Colonic mucosa (tissue), 4 donors: ENCODE measurements around the gene EVL. TPM values are rescaled to one million over a fixed set of nuclear protein-coding genes. Genes with fewer than 3 reads are reported as not detected.

Experiments used
- DNase-seq: peaks from one replicate; pipeline ENCODE4 v3.0.0-alpha.2; 2020
- H3K27ac ChIP-seq: fragments of 200-600 bp; one replicate; pipeline ENCODE4 v1.8.0; 2021
- H3K27me3 ChIP-seq: fragments of 200-600 bp; one replicate; pipeline ENCODE4 v1.8.0; 2021
- H3K36me3 ChIP-seq: fragments of 200-600 bp; one replicate; pipeline ENCODE4 v1.8.0; 2021
- H3K4me1 ChIP-seq: fragments of 200-600 bp; one replicate; pipeline ENCODE4 v1.8.0; 2021; ENCODE audit warnings: mild to moderate bottlenecking
- H3K4me3 ChIP-seq: fragments of 200-600 bp; one replicate; pipeline ENCODE4 v1.8.0; 2021
- H3K9ac ChIP-seq, 2 donors: one replicate each; pipeline ENCODE4 v1.7.0; 2013; ENCODE audit warnings: control low read depth in 2 of 2, low read depth in 2 of 2, low read length in 2 of 2
- H3K9me3 ChIP-seq: fragments of 200-600 bp; one replicate; pipeline ENCODE4 v1.8.0; 2021
- intact Hi-C: fragments of 100-400 bp; cut with DNase I; formaldehyde crosslinking; loops from one replicate; pipeline ENCODE4 v1.14.1; 2022
- total RNA-seq, 2 donors: library from RNA; stranded (reverse); fragmentation: NEBNext Ultra II Directional in 1 of 2; extraction: Animal tissue kit (Norgen Biotek cat#: 25700) in 1 of 2; gene quantifications; one replicate each; pipeline ENCODE4 v1.2.1, GENCODE V29; 2021
- TF ChIP-seq, protein P1 (sequence below): fragments of 200-600 bp; IDR thresholded peaks from one replicate; pipeline ENCODE4 v1.8.0; 2022; ENCODE audit warnings: antibody characterized with exemption, mild to moderate bottlenecking
- donor health status: healthy.
- donor health status: DM: no; HTN: no; CAD: no.
- donor health status: DM: no; HTN: no; CAD: no.

The EVL gene
- total RNA-seq, 2 donors from 2014 or later, result 13.7 to 15.4 TPM

DNA sequence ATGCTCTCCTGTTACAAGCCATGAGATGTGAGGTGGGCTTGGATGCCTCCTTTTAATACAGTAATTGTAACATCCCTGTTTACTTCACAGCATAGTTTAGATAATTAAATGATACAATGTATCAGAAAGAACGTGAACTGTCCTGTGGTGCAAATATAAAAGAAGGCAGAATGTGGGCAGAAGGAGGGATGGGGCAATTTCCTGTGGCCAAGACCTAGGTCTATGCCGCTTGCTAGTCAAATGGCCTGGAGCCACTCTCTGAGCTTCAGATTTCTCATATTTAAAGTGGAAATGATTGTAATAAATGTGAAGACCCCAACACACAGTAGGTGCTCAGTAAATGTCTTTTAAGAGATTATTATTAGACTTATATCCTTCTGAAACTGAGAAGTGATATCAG, 24.0 kb upstream of the EVL start:
- Histone ChIP-seq H3K27me3 (no peaks in the 10 kb centered on the region), H3K4me1 (no peaks in the 10 kb centered on the region), H3K9me3 (no peaks in the 10 kb centered on the region), H3K4me3 (no peak overlapping the region), H3K27ac (no peak overlapping the region), H3K9ac (no peak overlapping the region), H3K36me3 (no peaks in the 10 kb centered on the region)
- no peak for DNase-seq
- TF ChIP-seq, protein P1, sequence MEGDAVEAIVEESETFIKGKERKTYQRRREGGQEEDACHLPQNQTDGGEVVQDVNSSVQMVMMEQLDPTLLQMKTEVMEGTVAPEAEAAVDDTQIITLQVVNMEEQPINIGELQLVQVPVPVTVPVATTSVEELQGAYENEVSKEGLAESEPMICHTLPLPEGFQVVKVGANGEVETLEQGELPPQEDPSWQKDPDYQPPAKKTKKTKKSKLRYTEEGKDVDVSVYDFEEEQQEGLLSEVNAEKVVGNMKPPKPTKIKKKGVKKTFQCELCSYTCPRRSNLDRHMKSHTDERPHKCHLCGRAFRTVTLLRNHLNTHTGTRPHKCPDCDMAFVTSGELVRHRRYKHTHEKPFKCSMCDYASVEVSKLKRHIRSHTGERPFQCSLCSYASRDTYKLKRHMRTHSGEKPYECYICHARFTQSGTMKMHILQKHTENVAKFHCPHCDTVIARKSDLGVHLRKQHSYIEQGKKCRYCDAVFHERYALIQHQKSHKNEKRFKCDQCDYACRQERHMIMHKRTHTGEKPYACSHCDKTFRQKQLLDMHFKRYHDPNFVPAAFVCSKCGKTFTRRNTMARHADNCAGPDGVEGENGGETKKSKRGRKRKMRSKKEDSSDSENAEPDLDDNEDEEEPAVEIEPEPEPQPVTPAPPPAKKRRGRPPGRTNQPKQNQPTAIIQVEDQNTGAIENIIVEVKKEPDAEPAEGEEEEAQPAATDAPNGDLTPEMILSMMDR, result no peak
- intact Hi-C loops, result no loop called here

DNA sequence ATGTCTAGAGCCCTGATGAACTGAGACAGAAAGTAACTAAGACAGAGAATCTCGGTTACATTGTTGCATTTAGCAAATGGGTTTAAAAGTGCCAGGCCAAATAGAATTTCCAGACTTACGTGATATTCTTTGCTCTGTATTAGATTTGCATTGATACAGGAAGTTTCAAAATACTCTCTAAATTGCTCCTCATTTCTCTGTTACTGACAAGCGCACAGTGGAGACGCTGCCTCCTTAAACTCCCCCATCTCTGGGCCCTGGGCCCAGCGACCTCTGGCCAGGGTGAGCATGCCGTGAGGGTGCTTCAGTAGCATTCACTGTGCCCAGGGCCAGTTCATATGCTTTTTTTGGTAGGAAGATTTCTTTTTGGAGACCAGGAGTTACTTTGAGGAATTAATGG, 22.9 kb upstream of the EVL start:
- H3K36me3 ChIP-seq, result no peaks in the 10 kb centered on the region
- TF ChIP-seq, protein P1, result no peak
- no peaks in the 10 kb centered on the region for H3K27me3 ChIP-seq
- H3K4me1 ChIP-seq, result no peaks in the 10 kb centered on the region
- no peaks in the 10 kb centered on the region for H3K9me3 ChIP-seq
- intact Hi-C loops, result no loop called here
- H3K27ac ChIP-seq, result no peak overlapping the region
- no peak for DNase-seq
- no peak overlapping the region for H3K9ac ChIP-seq
- H3K4me3 ChIP-seq, result no peak overlapping the region

DNA sequence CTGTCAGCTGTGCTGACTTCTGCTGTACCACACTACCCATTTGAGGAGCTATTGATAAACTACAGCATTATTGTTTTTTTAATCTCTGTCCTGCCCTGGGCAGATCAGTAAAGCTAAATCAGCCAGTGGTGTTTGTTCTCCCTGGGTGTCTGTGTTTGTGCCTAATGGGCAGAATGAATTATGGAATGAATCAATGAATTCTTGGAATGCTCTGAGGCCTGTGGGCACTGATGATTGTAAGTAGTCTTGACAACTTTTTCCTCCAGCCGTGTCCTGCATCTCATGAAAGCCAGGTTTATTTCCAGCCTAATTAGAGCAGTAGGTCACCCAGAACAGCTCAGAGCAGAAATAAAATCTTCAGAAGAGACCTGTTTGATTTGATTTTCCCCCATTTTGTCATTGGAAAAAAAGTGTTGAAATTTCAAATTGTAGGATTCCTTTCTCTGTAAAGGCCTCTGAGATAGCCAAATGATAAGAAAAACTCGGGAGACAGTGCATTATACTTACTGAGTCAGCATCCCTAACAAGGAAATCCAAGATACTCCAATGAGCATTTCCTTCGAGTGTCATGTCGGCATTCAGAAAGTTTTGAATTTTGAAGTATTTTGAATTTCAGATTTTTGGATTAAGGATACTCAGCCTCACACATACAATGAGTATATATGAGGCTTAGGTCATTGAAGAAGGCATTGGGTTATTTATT, 19.4 kb upstream of the EVL start:
- Histone ChIP-seq H3K9me3 (no peaks in the 10 kb centered on the region), H3K4me1 (no peaks in the 10 kb centered on the region), H3K27me3 (no peaks in the 10 kb centered on the region), H3K4me3 (no peak overlapping the region), H3K27ac (no peak overlapping the region), H3K9ac (no peak overlapping the region), H3K36me3 (no peaks in the 10 kb centered on the region)
- intact Hi-C loops, result no loop called here
- TF ChIP-seq, protein P1, result no peak
- DNase-seq, result no peak

DNA sequence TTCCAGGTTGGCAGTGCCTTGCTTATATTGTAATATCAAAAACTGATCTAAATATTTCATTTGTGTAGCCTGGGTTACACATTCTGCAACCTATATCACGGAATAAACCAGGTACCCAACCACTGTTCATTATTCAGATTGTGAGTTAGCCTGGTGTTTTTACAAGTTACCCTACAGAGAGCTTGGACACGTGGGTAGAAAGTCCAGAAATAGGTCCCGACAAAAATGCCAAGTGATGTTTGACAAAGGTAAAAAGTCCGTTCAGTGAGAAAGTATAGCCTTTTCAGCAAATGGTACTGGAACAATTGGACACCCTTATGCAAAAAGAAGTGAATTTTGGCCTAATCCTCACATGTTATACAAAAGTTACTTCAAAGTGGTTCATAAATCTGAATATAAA, 17.6 kb upstream of the EVL start:
- no peak overlapping the region for H3K27ac ChIP-seq
- intact Hi-C loops, result no loop called here
- no peaks in the 10 kb centered on the region for H3K27me3 ChIP-seq
- TF ChIP-seq, protein P1, result no peak
- DNase-seq, result no peak
- H3K9ac ChIP-seq, result no peak overlapping the region
- no peak overlapping the region for H3K4me3 ChIP-seq
- H3K36me3 ChIP-seq, result no peaks in the 10 kb centered on the region
- H3K9me3 ChIP-seq, result no peaks in the 10 kb centered on the region
- H3K4me1 ChIP-seq, result no peaks in the 10 kb centered on the region

DNA sequence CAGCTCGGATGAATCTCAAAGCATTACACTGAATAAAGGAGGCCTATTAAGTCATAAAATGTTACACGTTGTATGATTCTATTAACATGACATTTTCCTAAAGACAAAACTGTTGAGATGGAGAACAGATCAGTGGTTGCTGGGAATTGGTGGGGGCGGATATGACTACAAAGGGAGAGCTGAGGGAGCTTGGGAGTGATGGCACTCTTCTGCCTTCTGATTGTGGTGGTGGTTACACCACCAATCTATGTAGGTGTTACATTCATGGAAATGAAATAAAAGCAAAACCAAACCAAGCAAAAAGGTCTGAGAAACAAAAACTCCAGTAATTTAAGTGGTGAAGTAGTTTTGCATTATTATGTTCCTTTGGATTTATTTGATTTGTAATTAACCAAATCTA, 16.4 kb upstream of the EVL start:
- no peak overlapping the region for H3K27ac ChIP-seq
- TF ChIP-seq, protein P1, result no peak

More for the DNA sequence above, 16.4 kb upstream of the EVL start:
- intact Hi-C loops, result no loop called here
- H3K27me3 ChIP-seq, result no peaks in the 10 kb centered on the region
- DNase-seq, result no peak
- H3K9ac ChIP-seq, result no peak overlapping the region
- no peaks in the 10 kb centered on the region for H3K4me1 ChIP-seq
- H3K4me3 ChIP-seq, result no peak overlapping the region
- no peaks in the 10 kb centered on the region for H3K36me3 ChIP-seq
- no peaks in the 10 kb centered on the region for H3K9me3 ChIP-seq
